Ovary (tissue), 9 donors: ENCODE measurements around the gene KPNA6. TPM values are rescaled to one million over a fixed set of nuclear protein-coding genes. Genes with fewer than 3 reads are reported as not detected.
"Not testable (repeated sequence)": the region's sequence is repeated elsewhere in the genome, so short reads cannot be mapped to it uniquely, and the experiment has no call there.

Source experiments
- DNase-seq, 5 donors: peaks; one replicate each; pipeline ENCODE4 v3.0.0-alpha.2; 2019 to 2020
- H3K27ac ChIP-seq, 2 donors: fragments of 200-600 bp; one replicate each; pipeline versions ENCODE4 v1.5.1 to v1.8.0; 2019 to 2022
- H3K27me3 ChIP-seq: fragments of 200-600 bp; one replicate; pipeline ENCODE4 v1.8.0; 2022
- H3K36me3 ChIP-seq: fragments of 200-600 bp; sonication (generic); one replicate; pipeline ENCODE4 v1.5.1; 2019
- H3K4me1 ChIP-seq: one replicate; pipeline ENCODE4 v1.8.1; 2013; ENCODE audit warnings: mild to moderate bottlenecking, moderate library complexity; ENCODE audit not compliant: insufficient read depth
- H3K4me3 ChIP-seq: fragments of 200-600 bp; sonication (generic); one replicate; pipeline ENCODE4 v1.5.1; 2017
- H3K9me3 ChIP-seq, 2 donors: fragments of 200-600 bp in 1 of 2; sonication (generic) in 1 of 2; one replicate each; pipeline versions ENCODE4 v1.5.1 to v1.8.1; 2013 to 2019; ENCODE audit warnings: mild to moderate bottlenecking in 1 of 2, moderate library complexity in 1 of 2
- CTCF ChIP-seq, 3 donors: fragments of 450-650 bp in 2 of 3; fragments of 200-600 bp in 1 of 3; IDR thresholded peaks; one replicate each; pipeline versions ENCODE4 v1.5.1 to v1.8.0; 2016 to 2022; ENCODE audit warnings: antibody characterized with exemption in 3 of 3, mild to moderate bottlenecking in 1 of 3
- EP300 ChIP-seq: sonication (generic); formaldehyde crosslinking; IDR thresholded peaks from one replicate; pipeline ENCODE4 v1.6.1; 2017; ENCODE audit warnings: antibody characterized with exemption
- POLR2A ChIP-seq: fragments of 450-650 bp; IDR thresholded peaks from one replicate; pipeline ENCODE4 v1.6.1; 2017; ENCODE audit warnings: antibody characterized with exemption, mild to moderate bottlenecking, moderate library complexity
- WGBS, 3 donors: extraction: QIAGEN DNeasy Blood & Tissue Kit in 1 of 3; methylation state at CpG; one replicate each; pipeline versions ENCODE4 v1.1.5 to v1.1.7; 2013 to 2017; 5-methylcytosine and 5-hydroxymethylcytosine counted together
- intact Hi-C, 4 donors: fragments of 100-400 bp; cut with DNase I; formaldehyde crosslinking; loops; one replicate each; pipeline versions ENCODE4 v1.11.0 to v1.15.1; 2022 to 2023
- polyA plus RNA-seq, 2 donors: library from polyadenylated mRNA; stranded (reverse); fragments of 200-250 nt in 1 of 2; fragments of 350-450 nt in 1 of 2; fragmentation: Illumina TruSeq in 1 of 2; extraction: RNeasy Lipid Tissue Mini Kit (QIAGEN cat#74804) in 1 of 2; gene quantifications; one replicate each; pipeline ENCODE4 v1.2.3, GENCODE V29; 2013 to 2014
- total RNA-seq, 7 donors: library from RNA; depleted of rRNA in 2 of 7; stranded (reverse); fragments of >200 nt in 2 of 7; fragmentation: NEBNext Ultra II Directional in 3 of 7; extraction: Animal tissue kit (Norgen Biotek cat#: 25700) in 3 of 7; gene quantifications; one replicate each; pipeline versions ENCODE4 v1.1.0 to v1.2.4, GENCODE V29; 2016 to 2023
- donor health status: DM: no; HTN: no; CAD: no; lungs with moderate emphysema.
- donor health status: DM: no; HTN: no; CAD: no.
- donor health status: Bipolar disorder and iron deficiency.
- donor health status: DM: yes; HTN: yes; CAD: no.
- donor health status: DM: no; HTN: no; CAD: no.
- donor health status: DM: yes; HTN: yes; CAD: no.

KPNA6 gene
- total and polyA plus RNA-seq, 9 donors = 9.3 to 57.7 (median 45.7) TPM

- Histone ChIP-seq H3K27ac (no peak overlapping the region), H3K4me3 (no peak overlapping the region), H3K36me3 (no peaks in the 10 kb centered on the region), H3K27me3 (no peaks in the 10 kb centered on the region), H3K9me3 (no peaks in the 10 kb centered on the region), H3K4me1 (peaks cover 8% of the 10 kb centered on the region)
- 92 to 95% (median 93%) methylated on average over 5 of the region's 5 CpGs for WGBS, 3 donors
- no peak for DNase-seq
- intact Hi-C loops = loop anchor here in 1 of 4 donors (5.0 kb wide), 1 partner anchor 50 kb away; no protein-coding TSS in a partner anchor
- TF ChIP-seq POLR2A = no peak
- TF ChIP-seq CTCF (IDR thresholded peaks at IDR 0.05) = no peak
- TF ChIP-seq EP300 = no peak
Measured at GRCh38 chr1:32137111-32137510, 29.3 kb downstream of the KPNA6 start.

GRCh38 chr1:32138965-32139364, 31.1 kb downstream of the KPNA6 start:
- H3K27me3 ChIP-seq = no peaks in the 10 kb centered on the region
- peaks cover 2% of the 10 kb centered on the region for H3K4me1 ChIP-seq
- 56 to 65% (median 58%) methylated on average over 5 of the region's 5 CpGs for WGBS, 3 donors
- no peak for DNase-seq
- H3K27ac ChIP-seq = no peak overlapping the region
- TF ChIP-seq POLR2A = no peak
- TF ChIP-seq EP300 = no peak
- no peak for TF ChIP-seq CTCF (IDR thresholded peaks at IDR 0.05)
- H3K4me3 ChIP-seq = no peak overlapping the region
- H3K9me3 ChIP-seq = no peaks in the 10 kb centered on the region
- no peaks in the 10 kb centered on the region for H3K36me3 ChIP-seq
- intact Hi-C loops = loop anchor here in 1 of 4 donors (5.0 kb wide), 1 partner anchor 48 kb away; no protein-coding TSS in a partner anchor

GRCh38 chr1:32142446-32143301, 34.8 kb downstream of the KPNA6 start:
- WGBS, 3 donors = 16 to 25% (median 19%) methylated on average over 6 of the region's 6 CpGs
- Histone ChIP-seq H3K4me3 (no peak overlapping the region), H3K4me1 (peaks cover 2% of the 10 kb centered on the region), H3K27ac (no peak overlapping the region), H3K36me3 (no peaks in the 10 kb centered on the region), H3K27me3 (no peaks in the 10 kb centered on the region), H3K9me3 (no peaks in the 10 kb centered on the region)
- peak in 2 of 5 donors; percentile 19 to 49 for DNase-seq
- intact Hi-C loops = no loop called here
- TF ChIP-seq EP300 (no peak), CTCF (IDR thresholded peaks at IDR 0.05) (no peak), POLR2A (no peak)

- H3K36me3 ChIP-seq, H3K4me3 ChIP-seq, intact Hi-C loops, H3K27ac ChIP-seq, H3K4me1 ChIP-seq, H3K9me3 ChIP-seq, H3K27me3 ChIP-seq, DNase-seq: not testable (repeated sequence)
- 66 to 74% (median 74%) methylated on average over 4 of the region's 4 CpGs for WGBS, 3 donors
Measured at GRCh38 chr1:32143302-32143695, 35.4 kb downstream of the KPNA6 start.

GRCh38 chr1:32144033-32144432, 36.2 kb downstream of the KPNA6 start:
- no peak overlapping the region for H3K27ac ChIP-seq
- 92 to 98% (median 96%) methylated on average over 3 of the region's 3 CpGs for WGBS, 3 donors
- H3K4me3 ChIP-seq = no peak overlapping the region
- no peak for DNase-seq
- H3K4me1 ChIP-seq = peaks cover 2% of the 10 kb centered on the region
- no peaks in the 10 kb centered on the region for H3K36me3 ChIP-seq
- no peak for TF ChIP-seq EP300
- TF ChIP-seq CTCF (IDR thresholded peaks at IDR 0.05) = no peak
- TF ChIP-seq POLR2A = no peak
- intact Hi-C loops = no loop called here
- H3K27me3 ChIP-seq = no peaks in the 10 kb centered on the region
- H3K9me3 ChIP-seq = no peaks in the 10 kb centered on the region

- WGBS, 3 donors = 97 to 100% (median 97%) methylated on average over 5 of the region's 5 CpGs
Measured at GRCh38 chr1:32147799-32148198, 39.9 kb downstream of the KPNA6 start.

More at GRCh38 chr1:32147799-32148198, 39.9 kb downstream of the KPNA6 start:
- H3K27me3 ChIP-seq, H3K9me3 ChIP-seq, DNase-seq, H3K36me3 ChIP-seq, H3K4me1 ChIP-seq, H3K27ac ChIP-seq, H3K4me3 ChIP-seq, intact Hi-C loops: not testable (repeated sequence)
